Aorta (tissue), 5 donors: ENCODE data around the gene CAPN13. TPM values are rescaled to one million over a fixed set of nuclear protein-coding genes. Genes with fewer than 3 reads are reported as not detected.

ENCODE experiments used
- ATAC-seq: fragments of 200-7000 bp; cut with Tn5 transposase; one replicate; pipeline ENCODE4 v1.9.1; 2022; ENCODE audit warnings: moderate library complexity; ENCODE audit not compliant: low FRiP score
- DNase-seq, 2 donors: peaks; one replicate each; pipeline ENCODE4 v3.0.0-alpha.2; 2020
- H3K27ac ChIP-seq, 2 donors: one replicate each; pipeline ENCODE4 v1.5.1; 2013; ENCODE audit warnings: low read length in 2 of 2, mild to moderate bottlenecking in 2 of 2, moderate library complexity in 2 of 2, control low read depth in 1 of 2, inconsistent platforms in 1 of 2, low read depth in 1 of 2
- H3K27me3 ChIP-seq, 2 donors: one replicate each; pipeline ENCODE4 v1.6.1; 2013; ENCODE audit warnings: control low read depth in 1 of 2, low read length in 1 of 2, mild to moderate bottlenecking in 1 of 2, moderate library complexity in 1 of 2; ENCODE audit not compliant: insufficient read depth in 2 of 2, control insufficient read depth in 1 of 2
- H3K36me3 ChIP-seq, 2 donors: one replicate each; pipeline ENCODE4 v1.6.1; 2013; ENCODE audit warnings: control low read depth in 1 of 2, low read length in 1 of 2, mild to moderate bottlenecking in 1 of 2; ENCODE audit not compliant: insufficient read depth in 2 of 2, control insufficient read depth in 1 of 2
- H3K4me1 ChIP-seq, 2 donors: one replicate each; pipeline ENCODE4 v1.6.1; 2013; ENCODE audit warnings: low read length in 2 of 2, control low read depth in 1 of 2, mild to moderate bottlenecking in 1 of 2, moderate library complexity in 1 of 2; ENCODE audit not compliant: insufficient read depth in 2 of 2, control insufficient read depth in 1 of 2
- H3K4me3 ChIP-seq, 2 donors: one replicate each; pipeline ENCODE4 v1.5.1; 2013; ENCODE audit warnings: low read length in 2 of 2, control low read depth in 1 of 2, mild to moderate bottlenecking in 1 of 2
- H3K9me3 ChIP-seq: one replicate; pipeline ENCODE4 v1.6.1; 2013; ENCODE audit warnings: mild to moderate bottlenecking, low read length; ENCODE audit not compliant: control insufficient read depth
- WGBS, 2 donors: extraction: QIAGEN DNeasy Blood & Tissue Kit; methylation state at CpG; one replicate each; pipeline ENCODE4 v1.1.7; 2013; 5-methylcytosine and 5-hydroxymethylcytosine counted together
- intact Hi-C, 2 donors: fragments of 100-400 bp; cut with DNase I; formaldehyde crosslinking; loops; one replicate each; pipeline versions ENCODE4 v1.14.2 to v1.15.0; 2022
- polyA plus RNA-seq, 2 donors: library from polyadenylated mRNA; stranded (reverse); fragments of 200-250 nt; gene quantifications; one replicate each; pipeline ENCODE4 v1.2.3, GENCODE V29; 2013
- total RNA-seq, 2 donors: library from RNA; stranded (reverse); fragmentation: NEBNext Ultra II Directional; extraction: Animal tissue kit (Norgen Biotek cat#: 25700); gene quantifications; one replicate each; pipeline ENCODE4 v1.2.1, GENCODE V29; 2021
- donor health status: healthy with polysubstance abuse.
- donor health status: Bipolar disorder and iron deficiency.
- donor health status: DM: no; HTN: no; CAD: no.
- donor health status: DM: no; HTN: no; CAD: no.
- donor health status: DM: yes; HTN: yes; CAD: no.

CAPN13 gene
- total and polyA plus RNA-seq, 4 donors, result 3.3 TPM; not detected in 3

DNA sequence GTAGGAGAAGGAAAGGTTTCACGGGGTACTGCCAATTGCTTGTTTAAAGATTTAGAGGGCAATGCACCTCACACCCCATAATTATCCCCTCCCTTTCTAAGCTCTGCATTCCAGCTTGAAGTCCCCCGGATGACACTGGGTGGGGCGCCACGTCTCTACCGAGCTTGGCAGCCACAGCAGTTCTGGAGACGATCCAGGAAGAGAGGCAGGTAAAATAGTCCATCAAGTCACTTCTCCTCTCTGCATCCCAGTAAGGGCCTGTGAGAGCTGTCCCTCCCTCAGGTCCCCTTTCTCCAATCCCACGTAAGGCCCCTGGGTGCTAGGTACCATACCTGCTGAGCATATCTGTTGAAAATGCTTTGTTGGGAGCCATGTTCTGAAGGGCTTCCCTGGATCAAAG is 65.7 kb downstream of the CAPN13 start:
- no peak for ATAC-seq
- no peak for DNase-seq
- intact Hi-C loops, result no loop called here

DNA sequence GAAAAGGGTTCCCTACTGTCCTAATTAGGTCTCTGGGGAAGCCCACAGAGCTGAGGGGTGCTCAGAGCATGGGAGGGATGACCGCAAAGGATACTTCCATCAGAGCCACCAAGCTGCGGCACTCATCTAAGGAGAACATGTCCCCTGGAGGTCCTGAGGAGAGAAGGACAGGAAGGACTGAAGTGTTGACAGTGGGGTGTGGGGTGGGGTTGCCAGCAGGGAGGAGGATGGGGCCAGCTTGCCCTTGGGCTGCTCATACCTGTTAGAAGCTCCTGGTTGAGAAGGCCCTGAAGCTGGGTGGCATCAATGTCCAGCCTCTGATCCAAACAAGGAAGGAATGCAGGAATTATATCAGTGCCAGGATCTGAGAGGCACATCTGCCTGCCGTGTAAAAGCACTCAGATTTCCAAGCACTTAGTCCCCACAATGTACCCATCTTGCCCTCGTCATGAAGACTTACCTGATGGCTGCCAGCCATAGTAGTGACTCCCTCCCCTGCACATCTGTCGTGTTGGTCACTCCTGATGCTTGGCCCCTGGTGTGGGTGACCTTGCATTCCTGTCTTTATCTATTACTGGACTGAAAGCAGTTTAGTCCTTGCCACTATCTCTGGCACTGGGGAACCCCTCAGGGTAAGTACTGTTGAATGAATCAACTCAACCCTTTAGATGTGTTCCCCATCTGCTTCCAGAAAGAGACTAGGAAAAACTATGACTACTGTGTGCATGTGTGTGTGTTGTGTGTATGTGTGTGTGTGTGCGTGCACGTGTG is 68.9 kb downstream of the CAPN13 start:
- DNase-seq, result no peak
- H3K4me1 ChIP-seq, result no peaks in the 10 kb centered on the region
- no peaks in the 10 kb centered on the region for H3K9me3 ChIP-seq
- H3K4me3 ChIP-seq, result no peak overlapping the region
- intact Hi-C loops, result loop anchor here in 1 of 2 donors (10.0 kb wide), 1 partner anchor 156 kb away; no protein-coding TSS in a partner anchor
- WGBS, 2 donors, result 74 to 76% methylated on average over 6 to 7 of the region's 7 CpGs
- no peak for ATAC-seq
- H3K27me3 ChIP-seq, result no peaks in the 10 kb centered on the region
- H3K27ac ChIP-seq, result no peak overlapping the region
- H3K36me3 ChIP-seq, result no peaks in the 10 kb centered on the region

More for the DNA sequence above, 65.7 kb downstream of the CAPN13 start:
- Histone ChIP-seq H3K27me3 (no peaks in the 10 kb centered on the region), H3K4me3 (no peak overlapping the region), H3K4me1 (no peaks in the 10 kb centered on the region), H3K36me3 (no peaks in the 10 kb centered on the region), H3K27ac (no peak overlapping the region), H3K9me3 (no peaks in the 10 kb centered on the region)
- 78 to 80% methylated on average over 7 of the region's 7 CpGs for WGBS, 2 donors

DNA sequence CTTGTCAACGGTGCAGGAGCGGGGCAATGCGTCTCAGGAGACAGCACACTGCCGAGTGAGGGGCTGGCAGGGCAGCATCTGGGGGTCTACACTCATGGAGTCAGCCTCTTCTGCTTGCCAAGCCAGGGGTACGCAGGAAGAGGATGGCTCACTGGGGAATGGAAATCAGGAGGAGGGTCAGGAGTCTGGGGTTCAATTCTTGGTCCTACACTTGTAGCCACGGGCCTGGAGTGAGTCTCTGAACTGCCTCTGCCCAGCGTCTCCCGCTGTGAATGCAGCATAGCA is 70.0 kb downstream of the CAPN13 start:
- Histone ChIP-seq H3K4me3 (no peak overlapping the region), H3K27ac (no peak overlapping the region), H3K27me3 (no peaks in the 10 kb centered on the region), H3K9me3 (no peaks in the 10 kb centered on the region), H3K4me1 (no peaks in the 10 kb centered on the region), H3K36me3 (no peaks in the 10 kb centered on the region)
- 68 to 75% methylated on average over 8 of the region's 8 CpGs for WGBS, 2 donors
- intact Hi-C loops, result loop anchor here in 1 of 2 donors (10.0 kb wide), 1 partner anchor 158 kb away; no protein-coding TSS in a partner anchor
- ATAC-seq (no peak), DNase-seq (no peak)

DNA sequence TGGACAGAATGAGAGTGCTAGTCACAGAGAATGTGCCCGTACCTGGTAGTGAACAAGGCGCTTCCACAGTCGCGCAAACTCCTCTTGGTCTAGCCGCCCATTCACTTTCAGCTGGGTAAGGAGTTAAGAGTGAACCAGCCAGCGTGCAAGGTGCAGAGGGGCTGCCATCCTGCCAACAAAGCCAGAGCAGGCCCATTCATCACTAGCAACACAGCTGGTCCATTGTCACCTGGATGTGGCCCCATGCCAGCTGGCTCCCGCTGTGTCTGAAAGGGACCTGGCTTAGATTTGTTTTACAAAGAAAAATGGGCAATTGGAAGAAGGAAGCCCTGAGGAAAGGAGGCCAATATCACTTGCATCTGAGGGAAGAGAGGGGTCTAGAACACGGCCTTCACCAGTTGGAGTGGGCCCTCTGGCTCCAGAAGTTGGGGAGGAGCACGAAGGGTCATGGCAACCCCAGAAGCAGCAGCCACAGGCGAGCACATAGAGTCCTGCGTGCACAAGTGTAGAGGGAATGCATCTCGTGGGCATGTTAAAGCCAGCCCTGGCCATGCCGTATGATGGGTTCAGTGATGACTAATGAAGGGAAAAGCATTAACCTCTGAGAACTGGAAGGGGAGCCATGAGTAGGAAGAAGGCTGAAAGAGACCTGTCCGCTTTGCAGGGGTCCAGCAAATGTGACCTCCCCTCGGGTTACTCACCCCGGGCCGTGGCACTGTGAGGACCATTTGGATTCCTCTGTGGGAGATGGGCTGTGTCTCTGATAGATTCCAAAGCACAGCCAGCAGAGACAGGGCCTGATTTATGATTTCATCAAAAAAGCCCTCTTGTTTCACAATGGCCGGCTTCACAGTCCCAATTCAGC is 70.6 kb downstream of the CAPN13 start:
- 78 to 82% methylated on average over 18 of the region's 18 CpGs for WGBS, 2 donors

GRCh38 chr2:30733876-30734520 is 73.2 kb downstream of the CAPN13 start:
- no peak overlapping the region for H3K27ac ChIP-seq
- ATAC-seq, result no peak
- H3K4me1 ChIP-seq, result no peaks in the 10 kb centered on the region
- intact Hi-C loops, result loop anchor here in 1 of 2 donors (10.0 kb wide), 1 partner anchor 161 kb away; no protein-coding TSS in a partner anchor
- peaks cover 1% of the 10 kb centered on the region for H3K9me3 ChIP-seq
- H3K4me3 ChIP-seq, result no peak overlapping the region
- no peak for DNase-seq
- H3K27me3 ChIP-seq, result no peaks in the 10 kb centered on the region
- 61 to 73% methylated on average over 15 of the region's 15 CpGs for WGBS, 2 donors
- H3K36me3 ChIP-seq, result no peaks in the 10 kb centered on the region

More for the DNA sequence above, 70.6 kb downstream of the CAPN13 start:
- H3K27me3 ChIP-seq, result no peaks in the 10 kb centered on the region
- ATAC-seq (no peak), DNase-seq (no peak)
- no peak overlapping the region for H3K27ac ChIP-seq
- no peaks in the 10 kb centered on the region for H3K36me3 ChIP-seq
- intact Hi-C loops, result loop anchor here in 1 of 2 donors (10.0 kb wide), 1 partner anchor 158 kb away; no protein-coding TSS in a partner anchor
- no peaks in the 10 kb centered on the region for H3K4me1 ChIP-seq
- H3K4me3 ChIP-seq, result no peak overlapping the region
- no peaks in the 10 kb centered on the region for H3K9me3 ChIP-seq

GRCh38 chr2:30732876-30733275 is 74.4 kb downstream of the CAPN13 start:
- no peaks in the 10 kb centered on the region for H3K27me3 ChIP-seq
- no peak overlapping the region for H3K4me3 ChIP-seq
- ATAC-seq (no peak), DNase-seq (no peak)
- no peaks in the 10 kb centered on the region for H3K4me1 ChIP-seq
- H3K36me3 ChIP-seq, result no peaks in the 10 kb centered on the region
- intact Hi-C loops, result loop anchor here in 1 of 2 donors (10.0 kb wide), 1 partner anchor 162 kb away; no protein-coding TSS in a partner anchor
- H3K27ac ChIP-seq, result no peak overlapping the region
- WGBS, 2 donors, result 54 to 71% methylated on average over 4 of the region's 4 CpGs
- peaks cover 1% of the 10 kb centered on the region for H3K9me3 ChIP-seq

DNA sequence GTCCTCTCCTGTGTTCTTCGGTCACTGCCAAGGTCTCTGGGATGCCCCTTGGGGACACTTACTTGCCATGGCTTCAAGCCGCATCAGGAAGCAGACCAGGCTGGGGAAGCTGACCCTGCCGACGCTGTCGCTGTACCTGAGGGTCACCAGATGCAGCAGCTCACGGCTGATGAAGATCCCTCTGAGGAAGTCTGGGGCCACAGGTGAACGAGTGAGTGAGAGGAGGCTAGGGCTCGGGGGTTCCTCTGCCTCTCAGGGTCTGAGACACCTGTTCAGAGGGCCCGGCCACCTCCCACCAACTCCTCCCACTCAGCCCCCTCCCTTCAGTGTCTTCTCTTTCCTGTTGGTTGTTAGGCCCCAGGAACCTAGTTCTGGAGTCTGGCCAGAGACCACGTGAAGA is 74.9 kb downstream of the CAPN13 start:
- Histone ChIP-seq H3K27ac (no peak overlapping the region), H3K4me3 (no peak overlapping the region), H3K9me3 (peaks cover 1% of the 10 kb centered on the region), H3K27me3 (no peaks in the 10 kb centered on the region), H3K36me3 (no peaks in the 10 kb centered on the region), H3K4me1 (no peaks in the 10 kb centered on the region)
- DNase-seq (no peak), ATAC-seq (no peak)
- intact Hi-C loops, result loop anchor here in 1 of 2 donors (10.0 kb wide), 1 partner anchor 162 kb away; no protein-coding TSS in a partner anchor
- 86% methylated on average over 9 to 10 of the region's 10 CpGs for WGBS, 2 donors

DNA sequence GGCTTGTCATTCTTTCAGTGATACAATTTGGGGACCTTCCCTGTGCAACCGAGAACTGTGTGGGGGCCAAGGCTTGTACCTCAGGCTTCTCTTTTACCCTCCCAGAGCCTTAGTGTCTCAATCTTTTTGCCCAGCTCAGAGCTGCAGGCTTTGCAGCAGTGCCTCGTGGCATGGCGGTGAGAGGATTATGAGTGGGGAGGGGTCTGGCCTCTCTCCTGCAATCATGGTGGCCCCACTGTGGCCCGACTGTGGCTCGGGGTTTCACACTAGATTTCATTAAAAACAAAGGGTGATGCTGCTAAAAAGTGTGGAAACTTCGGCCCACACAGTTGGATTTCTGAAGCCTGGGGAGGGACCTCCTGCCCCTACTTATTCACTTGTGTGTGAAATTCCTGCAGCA is 75.5 kb downstream of the CAPN13 start:
- intact Hi-C loops, result loop anchor here in 1 of 2 donors (10.0 kb wide), 1 partner anchor 163 kb away; no protein-coding TSS in a partner anchor
- no peaks in the 10 kb centered on the region for H3K27me3 ChIP-seq
- no peak for DNase-seq
- H3K4me1 ChIP-seq, result no peaks in the 10 kb centered on the region
- no peak for ATAC-seq
- no peak overlapping the region for H3K4me3 ChIP-seq
- WGBS, 2 donors, result 50 to 54% methylated on average over 6 of the region's 6 CpGs
- no peaks in the 10 kb centered on the region for H3K36me3 ChIP-seq
- H3K27ac ChIP-seq, result no peak overlapping the region
- peaks cover 1% of the 10 kb centered on the region for H3K9me3 ChIP-seq
